Neural cell (in vitro differentiated cells): Measurements from ENCODE around the gene GLI3. TPM values are rescaled to one million over a fixed set of nuclear protein-coding genes. Genes with fewer than 3 reads are reported as not detected.

Source experiments
- H2AFZ ChIP-seq: fragments of 200-600, 300-800 bp; sonication (generic), shearing (Covaris generic); 2 replicates; pipeline ENCODE4 v1.6.0; 2014; ENCODE audit warnings: low read depth, mild to moderate bottlenecking, antibody characterized with exemption, low read length, moderate library complexity
- H3F3A ChIP-seq: fragments of 200-600 bp; shearing (Covaris generic); 2 replicates; pipeline ENCODE4 v1.6.1; 2016; ENCODE audit warnings: mild to moderate bottlenecking, moderate library complexity, mixed read lengths, antibody characterized with exemption, low read length; ENCODE audit not compliant: insufficient read depth, poor library complexity, severe bottlenecking
- H3K27ac ChIP-seq: fragments of 200-600, 300-800 bp; sonication (generic), shearing (Covaris generic); 2 replicates; pipeline ENCODE4 v1.5.1; 2014; ENCODE audit warnings: mild to moderate bottlenecking, low read length, moderate library complexity
- H3K27me3 ChIP-seq: fragments of 300-800, 200-600 bp; sonication (generic), shearing (Covaris generic); 2 replicates; pipeline ENCODE4 v1.6.0; 2014; ENCODE audit warnings: mild to moderate bottlenecking, low read depth, low read length, moderate library complexity; ENCODE audit not compliant: insufficient read depth
- H3K36me3 ChIP-seq: fragments of 300-800, 200-600 bp; sonication (generic), shearing (Covaris generic); 2 replicates; pipeline ENCODE4 v1.5.1; 2014; ENCODE audit warnings: mild to moderate bottlenecking, antibody characterized with exemption, low read length, moderate library complexity; ENCODE audit not compliant: insufficient read depth
- H3K4me2 ChIP-seq: fragments of 300-800, 200-600 bp; sonication (generic), shearing (Covaris generic); 2 replicates; pipeline ENCODE4 v1.6.0; 2014; ENCODE audit warnings: mild to moderate bottlenecking, low read length
- H3K4me3 ChIP-seq: fragments of 300-800, 200-600 bp; sonication (generic), shearing (Covaris generic); 2 replicates; pipeline ENCODE4 v1.5.1; 2014; ENCODE audit warnings: mild to moderate bottlenecking, low read length, moderate library complexity
- H3K79me2 ChIP-seq: fragments of 200-600 bp; shearing (Covaris generic); replicated peaks from 2 replicates; pipeline ENCODE4 v1.6.0; 2014; ENCODE audit warnings: mild to moderate bottlenecking, low read length, moderate library complexity; ENCODE audit not compliant: insufficient read depth
- H3K9ac ChIP-seq: fragments of 300-800, 200-600 bp; sonication (generic), shearing (Covaris generic); 2 replicates; pipeline ENCODE4 v1.6.1; 2016; ENCODE audit warnings: mild to moderate bottlenecking, low read length, mixed read lengths
- H3K9me2 ChIP-seq: fragments of 200-600 bp; shearing (Covaris generic); 2 replicates; pipeline ENCODE4 v1.6.1; 2016; ENCODE audit warnings: mild to moderate bottlenecking, low read length, mixed read lengths; ENCODE audit not compliant: insufficient read depth
- H3K9me3 ChIP-seq: fragments of 200-600, 300-800 bp; sonication (generic), shearing (Covaris generic); 2 replicates; pipeline ENCODE4 v1.6.1; 2016; ENCODE audit warnings: mild to moderate bottlenecking, mixed run types, low read length, moderate library complexity, mixed read lengths
- H4K20me1 ChIP-seq: fragments of 200-600 bp; shearing (Covaris generic); 2 replicates; pipeline ENCODE4 v1.6.1; 2016; ENCODE audit warnings: mild to moderate bottlenecking, mixed run types; ENCODE audit not compliant: insufficient read depth
- EP300 ChIP-seq: fragments of 450-650 bp; conservative IDR thresholded peaks from 2 replicates; pipeline ENCODE4 v1.6.1; 2014; ENCODE audit warnings: antibody characterized with exemption, mild to moderate bottlenecking, moderate library complexity; ENCODE audit not compliant: poor library complexity, severe bottlenecking
- EZH2 ChIP-seq: fragments of 200-600, 300-800 bp; shearing (Covaris generic), sonication (generic); IDR thresholded peaks from 2 replicates; pipeline ENCODE4 v1.6.1; 2014; ENCODE audit warnings: antibody characterized with exemption, low read length, borderline replicate concordance, mild to moderate bottlenecking; ENCODE audit not compliant: insufficient read depth, poor library complexity, severe bottlenecking
- MXI1 ChIP-seq: fragments of 450-650 bp; conservative IDR thresholded peaks from 2 replicates; pipeline ENCODE4 v1.6.1; 2014; ENCODE audit warnings: antibody characterized with exemption, mild to moderate bottlenecking; ENCODE audit not compliant: poor library complexity, severe bottlenecking
- POLR2AphosphoS5 ChIP-seq: IDR thresholded peaks from 2 replicates; pipeline ENCODE4 v1.6.1; 2012
- RAD21 ChIP-seq: fragments of 450-650 bp; conservative IDR thresholded peaks from 2 replicates; pipeline ENCODE4 v1.6.1; 2014; ENCODE audit warnings: antibody characterized with exemption, mild to moderate bottlenecking, moderate library complexity
- REST ChIP-seq: IDR thresholded peaks from 2 replicates; pipeline ENCODE4 v1.6.1; 2012; ENCODE audit warnings: borderline replicate concordance
- SMC3 ChIP-seq: fragments of 450-650 bp; conservative IDR thresholded peaks from 2 replicates; pipeline ENCODE4 v1.6.1; 2014; ENCODE audit warnings: antibody characterized with exemption, mild to moderate bottlenecking, moderate library complexity; ENCODE audit not compliant: poor library complexity
- TAF1 ChIP-seq: IDR thresholded peaks from 2 replicates; pipeline ENCODE4 v1.6.1; 2012; ENCODE audit warnings: low read depth
- polyA plus RNA-seq: library from polyadenylated mRNA; depleted of rRNA; stranded (reverse); fragments of >200 nt; gene quantifications from 2 replicates; pipeline ENCODE4 v1.2.3, GENCODE V29; 2014
- TF ChIP-seq, protein P1 (sequence below): fragments of 450-650 bp; IDR thresholded peaks from 2 replicates; pipeline ENCODE4 v1.5.1; 2014; ENCODE audit warnings: antibody characterized with exemption, mild to moderate bottlenecking, moderate library complexity; ENCODE audit not compliant: poor library complexity, severe bottlenecking

GLI3 gene
- polyA plus RNA-seq, 1 donor from 2014 or later: 0.19 TPM

DNA sequence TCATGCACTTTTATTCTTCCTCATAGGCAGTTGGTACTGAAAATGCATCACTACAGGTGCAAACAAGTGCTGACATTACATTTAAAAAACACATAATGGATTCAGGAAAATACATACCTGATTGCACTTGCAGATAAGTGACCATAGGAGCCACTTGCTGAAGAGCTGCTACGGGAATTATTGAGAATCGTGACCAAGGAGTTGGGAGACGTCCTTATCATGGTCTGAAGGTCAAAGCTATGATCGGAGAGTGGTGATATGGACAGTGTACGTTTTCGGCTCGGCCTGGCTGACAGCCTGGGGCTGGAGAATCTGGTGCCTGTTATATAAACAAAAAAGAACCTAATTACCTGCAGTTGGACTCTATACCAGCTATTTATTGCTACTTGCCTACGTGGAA is 197.1 kb downstream of the GLI3 start:
- H3K9me3 ChIP-seq: no peaks in the 10 kb centered on the region
- H3F3A ChIP-seq: no peaks in the 10 kb centered on the region
- H3K4me2 ChIP-seq: no peak overlapping the region
- no peaks in the 10 kb centered on the region for H3K9me2 ChIP-seq
- H3K27me3 ChIP-seq: no peaks in the 10 kb centered on the region
- TF ChIP-seq REST: no peak
- TF ChIP-seq POLR2AphosphoS5: no peak
- no peak for TF ChIP-seq SMC3
- no peak for TF ChIP-seq EP300
- no peak for TF ChIP-seq MXI1
- no peak for TF ChIP-seq EZH2
- TF ChIP-seq, protein P1, sequence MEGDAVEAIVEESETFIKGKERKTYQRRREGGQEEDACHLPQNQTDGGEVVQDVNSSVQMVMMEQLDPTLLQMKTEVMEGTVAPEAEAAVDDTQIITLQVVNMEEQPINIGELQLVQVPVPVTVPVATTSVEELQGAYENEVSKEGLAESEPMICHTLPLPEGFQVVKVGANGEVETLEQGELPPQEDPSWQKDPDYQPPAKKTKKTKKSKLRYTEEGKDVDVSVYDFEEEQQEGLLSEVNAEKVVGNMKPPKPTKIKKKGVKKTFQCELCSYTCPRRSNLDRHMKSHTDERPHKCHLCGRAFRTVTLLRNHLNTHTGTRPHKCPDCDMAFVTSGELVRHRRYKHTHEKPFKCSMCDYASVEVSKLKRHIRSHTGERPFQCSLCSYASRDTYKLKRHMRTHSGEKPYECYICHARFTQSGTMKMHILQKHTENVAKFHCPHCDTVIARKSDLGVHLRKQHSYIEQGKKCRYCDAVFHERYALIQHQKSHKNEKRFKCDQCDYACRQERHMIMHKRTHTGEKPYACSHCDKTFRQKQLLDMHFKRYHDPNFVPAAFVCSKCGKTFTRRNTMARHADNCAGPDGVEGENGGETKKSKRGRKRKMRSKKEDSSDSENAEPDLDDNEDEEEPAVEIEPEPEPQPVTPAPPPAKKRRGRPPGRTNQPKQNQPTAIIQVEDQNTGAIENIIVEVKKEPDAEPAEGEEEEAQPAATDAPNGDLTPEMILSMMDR: no peak
- TF ChIP-seq RAD21: no peak
- TF ChIP-seq TAF1: no peak
- H3K79me2 ChIP-seq: peaks cover 11% of the 10 kb centered on the region
- no peak overlapping the region for H3K9ac ChIP-seq
- no peak overlapping the region for H2AFZ ChIP-seq
- no peaks in the 10 kb centered on the region for H3K36me3 ChIP-seq
- no peaks in the 10 kb centered on the region for H4K20me1 ChIP-seq
- no peak overlapping the region for H3K27ac ChIP-seq
- no peak overlapping the region for H3K4me3 ChIP-seq

GRCh38 chr7:42035210-42035609 is 201.8 kb downstream of the GLI3 start:
- Histone ChIP-seq H3K36me3 (no peaks in the 10 kb centered on the region), H3K9me2 (no peaks in the 10 kb centered on the region), H3K79me2 (no peaks in the 10 kb centered on the region), H3K27ac (no peak overlapping the region), H2AFZ (no peak overlapping the region), H4K20me1 (no peaks in the 10 kb centered on the region), H3K27me3 (no peaks in the 10 kb centered on the region), H3K9me3 (no peaks in the 10 kb centered on the region), H3K4me2 (no peak overlapping the region), H3K4me3 (no peak overlapping the region), H3F3A (no peaks in the 10 kb centered on the region), H3K9ac (no peak overlapping the region)
- TF ChIP-seq RAD21 (no peak), MXI1 (no peak), EZH2 (no peak), EP300 (no peak), SMC3 (no peak), REST (no peak), POLR2AphosphoS5 (no peak), TAF1 (no peak)
- TF ChIP-seq, protein P1: no peak
